Measurements from ENCODE around the gene KAT2A. TPM values are rescaled to one million over a fixed set of nuclear protein-coding genes. Genes with fewer than 3 reads are reported as not detected.

Gene KAT2A
- polyA plus RNA-seq, 1 donor, result 49.1 TPM

GRCh38 chr17:42090964-42091790 lies 30.0 kb downstream of the KAT2A start:
- Histone ChIP-seq H3K4me1 (ENCODE audit: control insufficient read depth, insufficient read depth, low read length) (no peaks in the 10 kb centered on the region), H3K27me3 (ENCODE audit: control insufficient read depth, insufficient read depth, low read length) (peaks cover 16% of the 10 kb centered on the region), H3K27ac (ENCODE audit: low read length) (no peak overlapping the region), H3K9me3 (ENCODE audit: control insufficient read depth, low read depth, low read length) (peaks cover 2% of the 10 kb centered on the region), H3K36me3 (ENCODE audit: control insufficient read depth, insufficient read depth, low read length) (no peaks in the 10 kb centered on the region), H3K4me3 (ENCODE audit: low read length) (no peak overlapping the region)
- WGBS (ENCODE audit: insufficient coverage, low lambda C conversion rate), result no CpG with 5 or more reads among the region's 8 CpGs
- no peak for DNase-seq

DNA sequence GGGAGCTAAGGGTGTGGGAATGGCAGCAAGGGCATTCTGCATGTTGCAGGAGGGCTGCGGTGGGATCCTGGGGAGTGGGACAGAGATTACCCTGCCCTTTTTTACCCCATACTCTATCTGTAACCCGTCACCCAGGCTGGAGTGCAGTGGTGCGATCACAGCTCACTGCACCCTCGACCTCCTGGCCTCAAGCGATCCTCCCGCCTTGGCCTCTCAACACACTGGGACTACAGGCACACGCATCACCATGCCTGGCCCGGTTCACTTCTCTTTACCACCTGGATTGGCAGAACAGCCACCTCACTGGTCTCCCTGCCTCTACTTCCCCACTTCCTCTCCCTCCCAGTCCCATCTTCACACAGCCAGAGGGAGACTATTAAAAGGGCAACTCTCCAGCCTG lies 32.4 kb downstream of the KAT2A start:
- no peak for DNase-seq
- no CpG with 5 or more reads among the region's 8 CpGs for WGBS (ENCODE audit: insufficient coverage, low lambda C conversion rate)
- peaks cover 9% of the 10 kb centered on the region for H3K27me3 ChIP-seq (ENCODE audit: control insufficient read depth, insufficient read depth, low read length)

DNA sequence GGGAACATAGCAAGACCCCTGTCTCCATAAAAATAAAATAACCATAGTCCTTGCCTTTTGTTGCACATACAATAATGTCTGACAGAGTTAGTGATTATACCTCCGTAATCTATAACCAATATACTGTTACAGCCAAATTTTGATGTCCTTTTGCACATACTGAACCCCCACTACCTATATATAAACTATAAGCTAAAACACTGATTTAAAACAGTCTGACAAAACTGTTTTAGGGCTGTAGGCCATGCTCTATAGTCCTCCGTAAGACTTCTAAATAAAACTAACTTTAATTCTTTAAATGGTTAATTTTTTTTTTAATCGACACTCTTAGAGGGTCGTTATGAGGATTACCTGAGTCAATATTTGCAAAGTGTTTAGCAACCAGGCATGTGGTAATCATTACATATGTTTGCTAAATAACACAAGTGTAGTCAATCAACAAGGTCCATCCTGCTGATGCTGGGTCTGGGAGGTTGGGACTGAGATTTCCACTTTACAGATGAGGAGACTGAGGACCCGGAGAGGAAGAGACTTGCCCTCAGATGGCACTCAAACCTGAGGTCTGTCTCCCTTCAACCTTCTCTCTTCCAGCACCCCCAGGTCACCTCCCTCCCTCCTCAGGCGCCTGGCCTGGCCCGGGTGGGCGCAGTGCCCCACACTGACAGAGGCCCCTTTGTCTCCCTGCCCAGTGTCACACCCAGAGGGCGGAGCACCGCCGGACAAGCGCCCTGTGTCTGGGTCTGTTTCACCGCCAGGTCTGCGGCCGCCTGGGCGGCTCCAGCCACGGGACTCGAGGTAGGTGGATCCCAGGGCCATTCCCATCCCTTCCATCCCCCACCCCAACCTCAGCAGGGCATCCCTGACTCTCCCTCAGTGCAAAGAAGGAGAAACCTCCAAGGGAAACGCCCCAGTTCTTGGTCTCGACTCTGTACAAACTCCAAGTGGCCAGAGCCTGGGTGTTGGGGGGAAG lies 33.1 kb downstream of the KAT2A start:
- DNase-seq, result no peak
- H3K27me3 ChIP-seq (ENCODE audit: control insufficient read depth, insufficient read depth, low read length), result peaks cover 9% of the 10 kb centered on the region
- H3K4me3 ChIP-seq (ENCODE audit: low read length), result no peak overlapping the region
- no peaks in the 10 kb centered on the region for H3K36me3 ChIP-seq (ENCODE audit: control insufficient read depth, insufficient read depth, low read length)
- peaks cover 2% of the 10 kb centered on the region for H3K9me3 ChIP-seq (ENCODE audit: control insufficient read depth, low read depth, low read length)
- no peaks in the 10 kb centered on the region for H3K4me1 ChIP-seq (ENCODE audit: control insufficient read depth, insufficient read depth, low read length)
- H3K27ac ChIP-seq (ENCODE audit: low read length), result no peak overlapping the region
- WGBS (ENCODE audit: insufficient coverage, low lambda C conversion rate), result 61% methylated on average over 4 of the region's 20 CpGs

More for the DNA sequence above, 32.4 kb downstream of the KAT2A start:
- peaks cover 2% of the 10 kb centered on the region for H3K9me3 ChIP-seq (ENCODE audit: control insufficient read depth, low read depth, low read length)
- H3K36me3 ChIP-seq (ENCODE audit: control insufficient read depth, insufficient read depth, low read length), result no peaks in the 10 kb centered on the region
- no peak overlapping the region for H3K27ac ChIP-seq (ENCODE audit: low read length)
- H3K4me1 ChIP-seq (ENCODE audit: control insufficient read depth, insufficient read depth, low read length), result no peaks in the 10 kb centered on the region
- H3K4me3 ChIP-seq (ENCODE audit: low read length), result no peak overlapping the region

GRCh38 chr17:42087042-42087701 lies 34.0 kb downstream of the KAT2A start:
- no peaks in the 10 kb centered on the region for H3K4me1 ChIP-seq (ENCODE audit: control insufficient read depth, insufficient read depth, low read length)
- H3K4me3 ChIP-seq (ENCODE audit: low read length), result no peak overlapping the region
- 14% methylated on average over 1 of the region's 7 CpGs for WGBS (ENCODE audit: insufficient coverage, low lambda C conversion rate)
- DNase-seq, result no peak
- H3K36me3 ChIP-seq (ENCODE audit: control insufficient read depth, insufficient read depth, low read length), result no peaks in the 10 kb centered on the region
- H3K27ac ChIP-seq (ENCODE audit: low read length), result no peak overlapping the region
- H3K9me3 ChIP-seq (ENCODE audit: control insufficient read depth, low read depth, low read length), result peaks cover 2% of the 10 kb centered on the region
- peaks cover 9% of the 10 kb centered on the region for H3K27me3 ChIP-seq (ENCODE audit: control insufficient read depth, insufficient read depth, low read length)

DNA sequence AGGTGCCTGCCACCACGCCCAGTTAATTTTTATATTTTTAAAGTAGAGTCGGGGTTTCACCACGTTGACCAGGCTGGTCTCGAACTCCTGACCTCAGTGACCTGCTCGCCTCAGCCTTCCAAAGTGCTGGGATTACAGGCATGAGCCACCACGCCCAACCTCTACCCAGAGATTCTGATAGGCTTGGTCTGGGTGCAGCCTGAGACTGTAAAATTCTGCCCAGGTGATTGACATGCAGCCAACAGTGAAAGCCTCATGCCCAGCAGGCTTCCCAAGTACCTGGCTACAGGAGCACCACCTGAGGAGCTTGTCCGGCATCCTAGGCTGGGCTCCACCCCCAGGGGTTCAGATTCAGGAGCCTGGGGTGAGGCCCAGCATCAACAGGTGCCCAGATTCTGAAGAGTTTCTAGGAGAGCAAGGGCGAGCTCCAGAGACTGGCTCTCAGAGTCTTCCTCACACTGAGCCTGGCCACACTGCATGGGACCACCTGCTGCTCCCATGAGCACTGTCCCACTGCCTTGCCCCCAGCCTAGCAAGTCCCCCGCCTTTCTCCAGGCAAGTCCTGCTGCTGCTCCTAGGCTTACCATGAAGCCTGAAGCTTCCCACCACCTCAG lies 39.5 kb downstream of the KAT2A start:
- H3K9me3 ChIP-seq (ENCODE audit: control insufficient read depth, low read depth, low read length), result no peaks in the 10 kb centered on the region
- H3K36me3 ChIP-seq (ENCODE audit: control insufficient read depth, insufficient read depth, low read length), result no peaks in the 10 kb centered on the region
- no peak overlapping the region for H3K27ac ChIP-seq (ENCODE audit: low read length)
- WGBS (ENCODE audit: insufficient coverage, low lambda C conversion rate), result no CpG with 5 or more reads among the region's 9 CpGs
- no peaks in the 10 kb centered on the region for H3K4me1 ChIP-seq (ENCODE audit: control insufficient read depth, insufficient read depth, low read length)
- no peak for DNase-seq
- H3K27me3 ChIP-seq (ENCODE audit: control insufficient read depth, insufficient read depth, low read length), result peaks cover 12% of the 10 kb centered on the region
- H3K4me3 ChIP-seq (ENCODE audit: low read length), result no peak overlapping the region

GRCh38 chr17:42079541-42079940 lies 41.6 kb downstream of the KAT2A start:
- H3K9me3 ChIP-seq (ENCODE audit: control insufficient read depth, low read depth, low read length), result no peaks in the 10 kb centered on the region
- H3K27me3 ChIP-seq (ENCODE audit: control insufficient read depth, insufficient read depth, low read length), result peaks cover 12% of the 10 kb centered on the region
- H3K4me1 ChIP-seq (ENCODE audit: control insufficient read depth, insufficient read depth, low read length), result no peaks in the 10 kb centered on the region
- H3K36me3 ChIP-seq (ENCODE audit: control insufficient read depth, insufficient read depth, low read length), result no peaks in the 10 kb centered on the region
- no peak overlapping the region for H3K4me3 ChIP-seq (ENCODE audit: low read length)
- DNase-seq, result no peak
- no peak overlapping the region for H3K27ac ChIP-seq (ENCODE audit: low read length)
- WGBS (ENCODE audit: insufficient coverage, low lambda C conversion rate), result 76% methylated on average over 2 of the region's 2 CpGs

DNA sequence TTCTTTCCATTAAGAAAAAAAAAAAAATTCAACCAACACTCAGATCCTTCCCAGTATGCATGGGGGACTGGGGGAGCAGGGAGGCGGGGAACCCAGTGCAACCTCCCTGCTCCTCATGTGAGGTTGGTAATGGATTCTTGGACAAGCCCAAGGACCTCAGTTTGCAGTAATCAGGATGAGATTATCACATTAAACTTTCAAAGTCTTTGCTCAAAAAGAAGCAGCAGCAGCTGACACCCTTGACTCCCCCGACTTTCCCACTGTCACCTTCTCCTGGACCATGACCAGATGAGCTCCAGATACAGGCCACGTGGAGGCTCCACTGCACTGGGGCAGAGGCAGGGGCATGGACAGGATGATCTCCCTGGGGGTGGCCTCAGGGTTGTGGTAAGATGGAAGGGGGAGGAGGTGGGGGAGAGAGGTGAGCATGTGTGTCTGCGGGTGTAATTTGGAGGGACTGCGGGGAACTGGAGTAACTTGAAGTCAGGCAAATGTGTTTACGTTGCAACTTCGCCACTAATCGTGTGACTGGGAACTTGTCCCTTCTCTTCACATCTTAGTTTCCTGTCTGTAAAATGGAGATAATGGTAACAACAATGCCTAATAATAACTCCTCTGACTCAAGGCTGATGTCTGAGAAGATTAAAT lies 42.6 kb downstream of the KAT2A start:
- no peak for DNase-seq
- Histone ChIP-seq H3K9me3 (ENCODE audit: control insufficient read depth, low read depth, low read length) (no peaks in the 10 kb centered on the region), H3K4me3 (ENCODE audit: low read length) (no peak overlapping the region), H3K36me3 (ENCODE audit: control insufficient read depth, insufficient read depth, low read length) (no peaks in the 10 kb centered on the region), H3K4me1 (ENCODE audit: control insufficient read depth, insufficient read depth, low read length) (no peaks in the 10 kb centered on the region), H3K27me3 (ENCODE audit: control insufficient read depth, insufficient read depth, low read length) (peaks cover 17% of the 10 kb centered on the region), H3K27ac (ENCODE audit: low read length) (no peak overlapping the region)
- WGBS (ENCODE audit: insufficient coverage, low lambda C conversion rate), result 56% methylated on average over 3 of the region's 8 CpGs

DNA sequence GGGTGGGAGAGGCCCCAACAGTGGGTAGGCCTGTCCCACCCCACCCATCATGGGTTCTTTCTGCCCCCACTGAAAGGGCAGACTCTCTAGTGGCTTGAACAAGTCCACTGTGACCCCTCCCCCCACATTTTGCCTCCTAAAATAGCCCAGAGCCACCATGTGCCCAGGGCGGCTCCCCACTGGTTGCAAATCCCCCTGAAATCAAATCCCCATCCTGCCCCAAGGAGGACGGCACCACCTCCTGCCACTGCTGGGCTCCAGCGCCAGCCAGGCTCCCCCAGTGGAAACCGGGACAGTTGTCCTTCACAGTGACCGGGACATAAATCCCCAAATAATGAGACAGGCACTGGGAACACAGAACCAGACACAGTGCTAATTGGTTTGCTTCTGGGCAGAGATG lies 43.4 kb downstream of the KAT2A start:
- peaks cover 23% of the 10 kb centered on the region for H3K27me3 ChIP-seq (ENCODE audit: control insufficient read depth, insufficient read depth, low read length)
- H3K36me3 ChIP-seq (ENCODE audit: control insufficient read depth, insufficient read depth, low read length), result no peaks in the 10 kb centered on the region
- H3K27ac ChIP-seq (ENCODE audit: low read length), result no peak overlapping the region
- peaks cover 2% of the 10 kb centered on the region for H3K4me1 ChIP-seq (ENCODE audit: control insufficient read depth, insufficient read depth, low read length)
- H3K9me3 ChIP-seq (ENCODE audit: control insufficient read depth, low read depth, low read length), result no peaks in the 10 kb centered on the region
- DNase-seq, result no peak
- no CpG with 5 or more reads among the region's 5 CpGs for WGBS (ENCODE audit: insufficient coverage, low lambda C conversion rate)
- H3K4me3 ChIP-seq (ENCODE audit: low read length), result no peak overlapping the region

- peaks cover 4% of the 10 kb centered on the region for H3K4me1 ChIP-seq (ENCODE audit: control insufficient read depth, insufficient read depth, low read length)
- DNase-seq, result no peak
- H3K36me3 ChIP-seq (ENCODE audit: control insufficient read depth, insufficient read depth, low read length), result no peaks in the 10 kb centered on the region
- no peak overlapping the region for H3K27ac ChIP-seq (ENCODE audit: low read length)
- peaks cover 30% of the 10 kb centered on the region for H3K27me3 ChIP-seq (ENCODE audit: control insufficient read depth, insufficient read depth, low read length)
- whole genome bisulfite sequencing (ENCODE audit: insufficient coverage, low lambda C conversion rate), result no CpG with 5 or more reads among the region's 4 CpGs
- H3K4me3 ChIP-seq (ENCODE audit: low read length), result no peak overlapping the region
- no peaks in the 10 kb centered on the region for H3K9me3 ChIP-seq (ENCODE audit: control insufficient read depth, low read depth, low read length)
These were observed 44.2 kb downstream of the KAT2A start for GRCh38 chr17:42076797-42077559.
